HCT116 (cell line): ENCODE measurements around the gene RRBP1.

ENCODE experiments used
- CEBPB ChIP-seq: IDR thresholded peaks from 2 replicates; pipeline ENCODE4 v1.6.1; 2012; ENCODE audit warnings: low read depth
- CTCF ChIP-seq, 3 experiments: fragments of 200-600 bp in 1 of 3; sonication (generic) in 1 of 3; IDR thresholded peaks in 2 of 3; conservative IDR thresholded peaks in 1 of 3; 2 replicates each; pipeline ENCODE4 v1.5.1; 2012 to 2017; ENCODE audit warnings: low read depth in 2 of 3, low read length in 2 of 3, antibody characterized with exemption in 1 of 3, borderline replicate concordance in 1 of 3, control low read depth in 1 of 3, mild to moderate bottlenecking in 1 of 3, mixed read lengths in 1 of 3, mixed run types in 1 of 3, moderate library complexity in 1 of 3; ENCODE audit not compliant: insufficient read depth in 1 of 3
- EZH2 ChIP-seq: fragments of 200-600 bp; sonication (generic); IDR thresholded peaks from 2 replicates; pipeline ENCODE4 v1.6.1; 2017; ENCODE audit warnings: antibody characterized with exemption, mixed run types
- MAX ChIP-seq: IDR thresholded peaks from 2 replicates; pipeline ENCODE4 v1.6.1; 2012
- POLR2AphosphoS5 ChIP-seq: IDR thresholded peaks from 2 replicates; pipeline ENCODE4 v1.6.1; 2011; ENCODE audit warnings: mild to moderate bottlenecking, low read depth, low read length, moderate library complexity
- REST ChIP-seq: IDR thresholded peaks from 2 replicates; pipeline ENCODE4 v1.6.1; 2012; ENCODE audit warnings: low read depth
- ZBTB33 ChIP-seq: IDR thresholded peaks from 2 replicates; pipeline ENCODE4 v1.6.1; 2011; ENCODE audit warnings: mild to moderate bottlenecking, low read length, moderate library complexity; ENCODE audit not compliant: insufficient replicate concordance; ENCODE audit errors: extremely low read depth
- ZNF274 ChIP-seq: fragments of 200-500 bp; sonication (Bioruptor generic); IDR thresholded peaks from 2 replicates; pipeline ENCODE4 v1.6.1; 2014; ENCODE audit warnings: mild to moderate bottlenecking, low read depth, low read length, inconsistent platforms

GRCh38 chr20:17722493-17723300 is 40.7 kb upstream of the RRBP1 start:
- TF ChIP-seq POLR2AphosphoS5 (no peak), EZH2 (no peak), CTCF (IDR thresholded peaks at IDR 0.05 in 2 of 3, conservative IDR thresholded peaks at IDR 0.05 in 1 of 3; ENCODE audit: borderline replicate concordance in 1 of 3, insufficient read depth in 1 of 3, low read depth in 2 of 3, low read length in 2 of 3) (no peak), CEBPB (no peak), ZNF274 (no peak), REST (no peak), MAX (no peak), ZBTB33 (no peak)
